GM12878 (cell line): ENCODE data around the gene C3orf33. TPM values are rescaled to one million over a fixed set of nuclear protein-coding genes. Genes with fewer than 3 reads are reported as not detected.

ENCODE experiments used
- BCL3 ChIP-seq: IDR thresholded peaks from 2 replicates; pipeline ENCODE4 v1.6.1; 2011; ENCODE audit warnings: borderline replicate concordance, low read depth, mild to moderate bottlenecking, moderate library complexity, low read length; ENCODE audit not compliant: insufficient read depth, poor library complexity, severe bottlenecking
- ELK1 ChIP-seq: IDR thresholded peaks from 2 replicates; pipeline ENCODE4 v1.6.1; 2012; ENCODE audit warnings: low read depth, low read length, improper control_type of control experiment
- ETV6 ChIP-seq, 2 experiments: fragments of 450-650 bp in 1 of 2; IDR thresholded peaks in 1 of 2; conservative IDR thresholded peaks in 1 of 2; 2 replicates each; pipeline ENCODE4 v1.6.1; 2014; ENCODE audit warnings: antibody characterized with exemption in 1 of 2, borderline replicate concordance in 1 of 2, low read depth in 1 of 2, mild to moderate bottlenecking in 1 of 2, moderate library complexity in 1 of 2
- IKZF2 ChIP-seq, 2 experiments: fragments of 450-650 bp; IDR thresholded peaks; 2 replicates each; pipeline ENCODE4 v1.6.1; 2017; ENCODE audit warnings: mild to moderate bottlenecking in 2 of 2, moderate library complexity in 2 of 2
- JUNB ChIP-seq: IDR thresholded peaks from 2 replicates; pipeline ENCODE4 v1.6.1; 2016; ENCODE audit warnings: antibody characterized with exemption, mild to moderate bottlenecking
- JUND ChIP-seq: IDR thresholded peaks from 2 replicates; pipeline ENCODE4 v1.6.1; 2012; ENCODE audit warnings: low read depth, mild to moderate bottlenecking, low read length, improper control_type of control experiment, moderate library complexity
- KLF5 ChIP-seq: fragments of 450-650 bp; IDR thresholded peaks from 2 replicates; pipeline ENCODE4 v1.6.1; 2014; ENCODE audit warnings: mild to moderate bottlenecking; ENCODE audit not compliant: partially characterized antibody
- MXI1 ChIP-seq: fragments of 150-350 bp; IDR thresholded peaks from 2 replicates; pipeline ENCODE4 v1.6.1; 2011; ENCODE audit warnings: low read depth, mild to moderate bottlenecking, inconsistent platforms, low read length, improper control_type of control experiment
- NFIC ChIP-seq: IDR thresholded peaks from 2 replicates; pipeline ENCODE4 v1.6.1; 2012; ENCODE audit warnings: low read depth, mild to moderate bottlenecking, inconsistent platforms, low read length, moderate library complexity
- NFYA ChIP-seq: IDR thresholded peaks from 2 replicates; pipeline ENCODE4 v1.6.1; 2011; ENCODE audit warnings: low read depth, mild to moderate bottlenecking, low read length, improper control_type of control experiment, borderline replicate concordance
- PAX8 ChIP-seq: fragments of 450-650 bp; IDR thresholded peaks from 2 replicates; pipeline ENCODE4 v1.6.1; 2017; ENCODE audit warnings: mild to moderate bottlenecking, moderate library complexity
- RELB ChIP-seq: fragments of 450-650 bp; IDR thresholded peaks from 2 replicates; pipeline ENCODE4 v1.6.1; 2017; ENCODE audit warnings: low read depth, mild to moderate bottlenecking, moderate library complexity
- SIN3A ChIP-seq: IDR thresholded peaks from 2 replicates; pipeline ENCODE4 v1.6.1; 2012; ENCODE audit warnings: low read depth, low read length, improper control_type of control experiment
- ZNF384 ChIP-seq: IDR thresholded peaks from 2 replicates; pipeline ENCODE4 v1.6.1; 2012; ENCODE audit warnings: low read depth, mild to moderate bottlenecking, low read length, improper control_type of control experiment, borderline replicate concordance
- polyA plus RNA-seq, 11 experiments: library from polyadenylated mRNA; depleted of rRNA in 4 of 11; unstranded in 6 of 11; stranded (reverse) in 5 of 11; fragments of >200 nt; fragmentation: Nextera tagmentation in 4 of 11; fragmentation: Illumina TruSeq in 1 of 11; extraction: Ambion mirVana in 4 of 11; extraction: Trizol in 1 of 11; gene quantifications; 1 replicate in 1 of 11; 2 replicates in 10 of 11; pipeline versions ENCODE4 v1.2.1 to v1.2.3, GENCODE V29; 2011 to 2016; ENCODE audit warnings: inconsistent platforms in 2 of 11, missing spikeins in 2 of 11, low read depth in 1 of 11
- total RNA-seq, 4 experiments: library from RNA; depleted of rRNA in 3 of 4; stranded (reverse); fragments of >200 nt in 3 of 4; fragmentation: Illumina TruSeq in 1 of 4; extraction: Trizol in 1 of 4; gene quantifications; 2 replicates each; pipeline versions ENCODE4 v1.2.1 to v1.2.3, GENCODE V29; 2013 to 2021
- TF ChIP-seq, protein P1 (sequence below): fragments of 450-650 bp; IDR thresholded peaks from 2 replicates; pipeline ENCODE4 v1.6.1; 2017; ENCODE audit warnings: mild to moderate bottlenecking, low read depth, inconsistent platforms; ENCODE audit not compliant: poor library complexity, severe bottlenecking
- TF ChIP-seq, protein P2 (sequence below): IDR thresholded peaks from 2 replicates; pipeline ENCODE4 v1.6.1; 2012; ENCODE audit warnings: improper control_type of control experiment, low read depth, low read length; ENCODE audit not compliant: insufficient replicate concordance

Gene C3orf33
- total and polyA plus RNA-seq, 10 of the 15 experiments (the other 5 are each of a cell fraction or from before 2014, with no cell fraction given) = 0.35 to 1.7 (median 0.90) TPM

- TF ChIP-seq IKZF2 (IDR thresholded peaks at IDR 0.05) = no peak; a peak in 1 of 4 replicates
- TF ChIP-seq JUND = no peak
- no peak for TF ChIP-seq ETV6 (conservative IDR thresholded peaks at IDR 0.05 in 1 of 2, IDR thresholded peaks at IDR 0.05 in 1 of 2; ENCODE audit: borderline replicate concordance in 1 of 2, low read depth in 1 of 2)
- TF ChIP-seq KLF5 = peak; percentile 31
- no peak for TF ChIP-seq NFIC
- TF ChIP-seq SIN3A = no peak
- TF ChIP-seq ZNF384 = 0 out of 2 replicates have a peak, but pooled peaks have one; percentile 12
- no peak for TF ChIP-seq PAX8
- peak; percentile 12; the same call in 1 of the 2 replicates for TF ChIP-seq MXI1
- no peak for TF ChIP-seq BCL3
- TF ChIP-seq ELK1 = no peak
- no peak for TF ChIP-seq JUNB
- TF ChIP-seq NFYA = no peak
- TF ChIP-seq RELB = no peak
- TF ChIP-seq, protein P1, sequence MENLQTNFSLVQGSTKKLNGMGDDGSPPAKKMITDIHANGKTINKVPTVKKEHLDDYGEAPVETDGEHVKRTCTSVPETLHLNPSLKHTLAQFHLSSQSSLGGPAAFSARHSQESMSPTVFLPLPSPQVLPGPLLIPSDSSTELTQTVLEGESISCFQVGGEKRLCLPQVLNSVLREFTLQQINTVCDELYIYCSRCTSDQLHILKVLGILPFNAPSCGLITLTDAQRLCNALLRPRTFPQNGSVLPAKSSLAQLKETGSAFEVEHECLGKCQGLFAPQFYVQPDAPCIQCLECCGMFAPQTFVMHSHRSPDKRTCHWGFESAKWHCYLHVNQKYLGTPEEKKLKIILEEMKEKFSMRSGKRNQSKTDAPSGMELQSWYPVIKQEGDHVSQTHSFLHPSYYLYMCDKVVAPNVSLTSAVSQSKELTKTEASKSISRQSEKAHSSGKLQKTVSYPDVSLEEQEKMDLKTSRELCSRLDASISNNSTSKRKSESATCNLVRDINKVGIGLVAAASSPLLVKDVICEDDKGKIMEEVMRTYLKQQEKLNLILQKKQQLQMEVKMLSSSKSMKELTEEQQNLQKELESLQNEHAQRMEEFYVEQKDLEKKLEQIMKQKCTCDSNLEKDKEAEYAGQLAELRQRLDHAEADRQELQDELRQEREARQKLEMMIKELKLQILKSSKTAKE = no peak
- TF ChIP-seq, protein P2, sequence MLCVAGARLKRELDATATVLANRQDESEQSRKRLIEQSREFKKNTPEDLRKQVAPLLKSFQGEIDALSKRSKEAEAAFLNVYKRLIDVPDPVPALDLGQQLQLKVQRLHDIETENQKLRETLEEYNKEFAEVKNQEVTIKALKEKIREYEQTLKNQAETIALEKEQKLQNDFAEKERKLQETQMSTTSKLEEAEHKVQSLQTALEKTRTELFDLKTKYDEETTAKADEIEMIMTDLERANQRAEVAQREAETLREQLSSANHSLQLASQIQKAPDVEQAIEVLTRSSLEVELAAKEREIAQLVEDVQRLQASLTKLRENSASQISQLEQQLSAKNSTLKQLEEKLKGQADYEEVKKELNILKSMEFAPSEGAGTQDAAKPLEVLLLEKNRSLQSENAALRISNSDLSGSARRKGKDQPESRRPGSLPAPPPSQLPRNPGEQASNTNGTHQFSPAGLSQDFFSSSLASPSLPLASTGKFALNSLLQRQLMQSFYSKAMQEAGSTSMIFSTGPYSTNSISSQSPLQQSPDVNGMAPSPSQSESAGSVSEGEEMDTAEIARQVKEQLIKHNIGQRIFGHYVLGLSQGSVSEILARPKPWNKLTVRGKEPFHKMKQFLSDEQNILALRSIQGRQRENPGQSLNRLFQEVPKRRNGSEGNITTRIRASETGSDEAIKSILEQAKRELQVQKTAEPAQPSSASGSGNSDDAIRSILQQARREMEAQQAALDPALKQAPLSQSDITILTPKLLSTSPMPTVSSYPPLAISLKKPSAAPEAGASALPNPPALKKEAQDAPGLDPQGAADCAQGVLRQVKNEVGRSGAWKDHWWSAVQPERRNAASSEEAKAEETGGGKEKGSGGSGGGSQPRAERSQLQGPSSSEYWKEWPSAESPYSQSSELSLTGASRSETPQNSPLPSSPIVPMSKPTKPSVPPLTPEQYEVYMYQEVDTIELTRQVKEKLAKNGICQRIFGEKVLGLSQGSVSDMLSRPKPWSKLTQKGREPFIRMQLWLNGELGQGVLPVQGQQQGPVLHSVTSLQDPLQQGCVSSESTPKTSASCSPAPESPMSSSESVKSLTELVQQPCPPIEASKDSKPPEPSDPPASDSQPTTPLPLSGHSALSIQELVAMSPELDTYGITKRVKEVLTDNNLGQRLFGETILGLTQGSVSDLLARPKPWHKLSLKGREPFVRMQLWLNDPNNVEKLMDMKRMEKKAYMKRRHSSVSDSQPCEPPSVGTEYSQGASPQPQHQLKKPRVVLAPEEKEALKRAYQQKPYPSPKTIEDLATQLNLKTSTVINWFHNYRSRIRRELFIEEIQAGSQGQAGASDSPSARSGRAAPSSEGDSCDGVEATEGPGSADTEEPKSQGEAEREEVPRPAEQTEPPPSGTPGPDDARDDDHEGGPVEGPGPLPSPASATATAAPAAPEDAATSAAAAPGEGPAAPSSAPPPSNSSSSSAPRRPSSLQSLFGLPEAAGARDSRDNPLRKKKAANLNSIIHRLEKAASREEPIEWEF = no peak
Observed at GRCh38 chr3:155805802-155806618, at the start of gene C3orf33 (continued).
